Endothelial cell of umbilical vein (primary cell): ENCODE results near the gene SLC39A5.

Experiments
- EZH2 ChIP-seq: IDR thresholded peaks from 2 replicates; pipeline ENCODE4 v1.6.1; 2012; ENCODE audit warnings: borderline replicate concordance, low read depth, mild to moderate bottlenecking, moderate library complexity, low read length, inconsistent platforms; ENCODE audit not compliant: severe bottlenecking
- POLR2A ChIP-seq: IDR thresholded peaks from 2 replicates; pipeline ENCODE4 v1.6.1; 2012; ENCODE audit warnings: low read depth, mild to moderate bottlenecking, control low read depth, low read length
- TF ChIP-seq, protein P1 (sequence below): IDR thresholded peaks from 2 replicates; pipeline ENCODE4 v1.6.1; 2011; ENCODE audit not compliant: insufficient read depth, insufficient read length

DNA sequence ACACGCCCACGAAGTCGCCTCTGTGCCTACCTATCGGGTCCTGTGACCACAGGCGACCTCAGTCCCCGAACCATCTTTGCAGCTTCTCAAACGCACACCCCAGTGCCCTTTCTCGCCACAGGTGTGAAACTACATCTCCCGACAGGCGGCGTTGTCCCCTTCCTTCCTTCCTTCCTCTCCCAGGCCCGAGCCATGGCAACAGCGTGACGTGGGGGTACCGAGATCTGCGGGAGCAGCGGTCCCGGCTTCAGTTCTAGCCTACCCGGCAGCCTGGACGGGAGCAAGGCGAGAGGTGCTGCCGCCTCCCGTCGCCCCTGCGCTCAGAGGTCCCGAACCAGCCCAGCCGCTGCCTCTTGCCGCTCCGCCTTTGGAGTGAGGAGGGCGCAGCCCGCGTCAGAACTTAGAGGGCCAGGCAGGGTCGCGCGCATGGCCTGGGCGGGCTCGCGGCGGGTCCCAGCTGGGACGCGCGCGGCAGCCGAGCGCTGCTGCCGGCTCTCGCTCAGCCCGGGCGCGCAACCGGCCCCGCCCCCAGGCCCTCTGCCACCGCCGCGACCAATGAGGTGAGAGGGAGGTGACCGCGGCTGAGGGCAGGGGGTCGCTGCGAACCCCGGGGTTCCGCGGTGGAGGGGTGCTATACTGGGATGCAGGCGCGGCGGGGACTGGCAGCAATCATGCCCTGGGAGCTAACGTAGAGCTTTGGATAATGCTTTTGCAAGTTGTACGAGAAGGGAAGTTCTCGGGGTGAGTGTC, 37.0 kb downstream of the SLC39A5 start, which contains the start of gene COQ10A:
- TF ChIP-seq, protein P1, sequence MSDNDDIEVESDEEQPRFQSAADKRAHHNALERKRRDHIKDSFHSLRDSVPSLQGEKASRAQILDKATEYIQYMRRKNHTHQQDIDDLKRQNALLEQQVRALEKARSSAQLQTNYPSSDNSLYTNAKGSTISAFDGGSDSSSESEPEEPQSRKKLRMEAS: no peak
- TF ChIP-seq EZH2 (no peak), POLR2A (peak; percentile 90)
